ENCODE data around the gene RIN1. TPM values are rescaled to one million over a fixed set of nuclear protein-coding genes. Genes with fewer than 3 reads are reported as not detected.

Gene RIN1
- polyA plus RNA-seq, 1 donor from 2014 or later: 0.28 TPM

GRCh38 chr11:66343176-66343575 is 6.9 kb upstream of the RIN1 start:
- H3K36me3 Mint-ChIP-seq: no peaks in the 10 kb centered on the region
- H3K4me1 Mint-ChIP-seq: peaks cover 16 to 32% (median 29%) of the 10 kb centered on the region in 3 donors
- peak overlapping the region in 3 of 4 donors; percentile 58 to 98 (median 98) for H3K4me3 Mint-ChIP-seq
- H3K27ac Mint-ChIP-seq: peak overlapping the region in 2 of 3 donors; percentile 98 to 100
- no peaks in the 10 kb centered on the region for H3K27me3 Mint-ChIP-seq
- H3K9me3 Mint-ChIP-seq: no peaks in the 10 kb centered on the region

- H3K4me3 Mint-ChIP-seq: peak overlapping the region in 2 of 4 donors; percentile 22 to 30
- H3K27me3 Mint-ChIP-seq: no peaks in the 10 kb centered on the region
- peak overlapping the region in 2 of 3 donors; percentile 86 to 91 for H3K27ac Mint-ChIP-seq
- H3K36me3 Mint-ChIP-seq: no peaks in the 10 kb centered on the region
- H3K9me3 Mint-ChIP-seq: no peaks in the 10 kb centered on the region
- peaks cover 17 to 34% (median 27%) of the 10 kb centered on the region in 3 donors for H3K4me1 Mint-ChIP-seq
Measured at GRCh38 chr11:66341502-66342126, 5.4 kb upstream of the RIN1 start.

- Mint-ChIP-seq H3K4me3 (peak overlapping the region in 1 of 4 donors; percentile 22), H3K27ac (peak overlapping the region in 2 of 3 donors; percentile 86 to 91), H3K4me1 (peaks cover 23 to 33% (median 29%) of the 10 kb centered on the region in 3 donors)
Measured at GRCh38 chr11:66340596-66341501, 4.6 kb upstream of the RIN1 start.

GRCh38 chr11:66339686-66340483 is 3.7 kb upstream of the RIN1 start:
- peaks cover 5% of the 10 kb centered on the region for H3K27me3 Mint-ChIP-seq
- peak overlapping the region in 2 of 4 donors; percentile 8 to 63 for H3K4me3 Mint-ChIP-seq
- H3K9me3 Mint-ChIP-seq: no peaks in the 10 kb centered on the region
- H3K27ac Mint-ChIP-seq: peak overlapping the region in 1 of 3 donors; percentile 74
- no peaks in the 10 kb centered on the region for H3K36me3 Mint-ChIP-seq
- H3K4me1 Mint-ChIP-seq: peaks cover 20 to 30% (median 22%) of the 10 kb centered on the region in 3 donors

More at GRCh38 chr11:66340596-66341501, 4.6 kb upstream of the RIN1 start:
- no peaks in the 10 kb centered on the region for H3K9me3 Mint-ChIP-seq
- no peaks in the 10 kb centered on the region for H3K36me3 Mint-ChIP-seq
- H3K27me3 Mint-ChIP-seq: peaks cover 2% of the 10 kb centered on the region

GRCh38 chr11:66339162-66339675 is 3.0 kb upstream of the RIN1 start:
- no peaks in the 10 kb centered on the region for H3K9me3 Mint-ChIP-seq
- H3K27ac Mint-ChIP-seq: no peak overlapping the region
- H3K27me3 Mint-ChIP-seq: peaks cover 5% of the 10 kb centered on the region
- peaks cover 13 to 27% (median 17%) of the 10 kb centered on the region in 3 donors for H3K4me1 Mint-ChIP-seq
- H3K4me3 Mint-ChIP-seq: peak overlapping the region in 2 of 4 donors; percentile 34 to 63
- H3K36me3 Mint-ChIP-seq: no peaks in the 10 kb centered on the region

- Mint-ChIP-seq H3K36me3 (no peaks in the 10 kb centered on the region), H3K9me3 (no peaks in the 10 kb centered on the region), H3K27me3 (peaks cover 5% of the 10 kb centered on the region), H3K4me3 (peak overlapping the region in 1 of 4 donors; percentile 63), H3K27ac (no peak overlapping the region), H3K4me1 (peaks cover 10 to 20% (median 16%) of the 10 kb centered on the region in 3 donors)
Measured at GRCh38 chr11:66338276-66339161, 2.3 kb upstream of the RIN1 start.

- peaks cover 6 to 16% (median 11%) of the 10 kb centered on the region in 3 donors for H3K4me1 Mint-ChIP-seq
- peak overlapping the region in 2 of 4 donors; percentile 74 to 93 for H3K4me3 Mint-ChIP-seq
- peaks cover 5% of the 10 kb centered on the region for H3K27me3 Mint-ChIP-seq
- peak overlapping the region in 1 of 3 donors; percentile 39 for H3K27ac Mint-ChIP-seq
- H3K9me3 Mint-ChIP-seq: no peaks in the 10 kb centered on the region
- no peaks in the 10 kb centered on the region for H3K36me3 Mint-ChIP-seq
Measured at GRCh38 chr11:66337103-66337899, 1.1 kb upstream of the RIN1 start.

- Mint-ChIP-seq H3K27ac (no peak overlapping the region), H3K4me3 (peak overlapping the region in 3 of 4 donors; percentile 74 to 93 (median 80)), H3K9me3 (no peaks in the 10 kb centered on the region), H3K36me3 (no peaks in the 10 kb centered on the region), H3K27me3 (peaks cover 5% of the 10 kb centered on the region), H3K4me1 (peaks cover 6 to 15% (median 11%) of the 10 kb centered on the region in 3 donors)
Measured at GRCh38 chr11:66335531-66336233, 552 bp downstream of the RIN1 start.

GRCh38 chr11:66334605-66335442 is 1.4 kb downstream of the RIN1 start:
- Mint-ChIP-seq H3K4me1 (peaks cover 6 to 16% (median 11%) of the 10 kb centered on the region in 3 donors), H3K36me3 (no peaks in the 10 kb centered on the region), H3K4me3 (peak overlapping the region in 1 of 4 donors; percentile 63), H3K27ac (peak overlapping the region in 1 of 3 donors; percentile 46), H3K27me3 (peaks cover 5% of the 10 kb centered on the region), H3K9me3 (no peaks in the 10 kb centered on the region)

- H3K36me3 Mint-ChIP-seq: no peaks in the 10 kb centered on the region
- H3K9me3 Mint-ChIP-seq: no peaks in the 10 kb centered on the region
- peaks cover 6 to 16% (median 11%) of the 10 kb centered on the region in 3 donors for H3K4me1 Mint-ChIP-seq
- no peak overlapping the region for H3K27ac Mint-ChIP-seq
- H3K4me3 Mint-ChIP-seq: no peak overlapping the region
- H3K27me3 Mint-ChIP-seq: peaks cover 5% of the 10 kb centered on the region
Measured at GRCh38 chr11:66333896-66334604, 2.2 kb downstream of the RIN1 start.

- no peaks in the 10 kb centered on the region for H3K9me3 Mint-ChIP-seq
- H3K27me3 Mint-ChIP-seq: peaks cover 5% of the 10 kb centered on the region
- H3K4me3 Mint-ChIP-seq: no peak overlapping the region
Measured at GRCh38 chr11:66333220-66333877, 2.9 kb downstream of the RIN1 start.

More at GRCh38 chr11:66333220-66333877, 2.9 kb downstream of the RIN1 start:
- peaks cover 6 to 19% (median 13%) of the 10 kb centered on the region in 3 donors for H3K4me1 Mint-ChIP-seq
- H3K36me3 Mint-ChIP-seq: no peaks in the 10 kb centered on the region
- no peak overlapping the region for H3K27ac Mint-ChIP-seq

All from IgD-negative memory B cell (primary cell).